Measurements from ENCODE around the gene ZBTB4.
"Not testable (repeated sequence)": the region's sequence is repeated elsewhere in the genome, so short reads cannot be mapped to it uniquely, and the experiment has no call there.

The ZBTB4 gene

GRCh38 chr17:7495906-7496434, 16.5 kb upstream of the ZBTB4 start:
- no peak for DNase-seq

- DNase-seq, result no peak
Measured at GRCh38 chr17:7493941-7494340, 14.5 kb upstream of the ZBTB4 start.

GRCh38 chr17:7491583-7491982, 12.2 kb upstream of the ZBTB4 start:
- DNase-seq, result no peak

GRCh38 chr17:7490144-7490543, 10.7 kb upstream of the ZBTB4 start:
- DNase-seq, result no peak

- DNase-seq, result no peak
Measured at GRCh38 chr17:7486181-7486580, 6.8 kb upstream of the ZBTB4 start.

GRCh38 chr17:7484919-7485377, 5.5 kb upstream of the ZBTB4 start:
- DNase-seq, result no peak

GRCh38 chr17:7484067-7484918, 4.9 kb upstream of the ZBTB4 start, which contains the start of gene POLR2A:
TSS of gene POLR2A (plus strand) at chr17:7484366.
- peak; percentile 98 for DNase-seq

GRCh38 chr17:7483255-7484066, 4.0 kb upstream of the ZBTB4 start:
- DNase-seq, result peak; percentile 96

GRCh38 chr17:7482742-7483088, 3.3 kb upstream of the ZBTB4 start:
- not testable (repeated sequence) for DNase-seq

- DNase-seq, result not testable (repeated sequence)
Measured at GRCh38 chr17:7481842-7482741, 2.7 kb upstream of the ZBTB4 start.

GRCh38 chr17:7481275-7481674, 1.8 kb upstream of the ZBTB4 start, which contains the start of gene SLC35G6:
TSS of gene SLC35G6 (plus strand) at chr17:7481446. CDS start at chr17:7481517, 71 bp downstream.
- DNase-seq, result not testable (repeated sequence)

- no peak for DNase-seq
Measured at GRCh38 chr17:7480089-7480384, 606 bp upstream of the ZBTB4 start.

GRCh38 chr17:7478276-7479212, 887 bp downstream of the ZBTB4 start:
- DNase-seq, result peak; percentile 85

- no peak for DNase-seq
Measured at GRCh38 chr17:7477392-7478275, 1.8 kb downstream of the ZBTB4 start.

- DNase-seq, result no peak
Measured at GRCh38 chr17:7476951-7477350, 2.5 kb downstream of the ZBTB4 start.

GRCh38 chr17:7476494-7476893, 2.9 kb downstream of the ZBTB4 start:
- no peak for DNase-seq

GRCh38 chr17:7475764-7476422, 3.5 kb downstream of the ZBTB4 start:
- DNase-seq, result peak; percentile 32

- not testable (repeated sequence) for DNase-seq
Measured at GRCh38 chr17:7474767-7475166, 4.7 kb downstream of the ZBTB4 start.

- no peak for DNase-seq
Measured at GRCh38 chr17:7471729-7472128, 7.7 kb downstream of the ZBTB4 start.

GRCh38 chr17:7470457-7470973, 8.9 kb downstream of the ZBTB4 start:
- DNase-seq, result not testable (repeated sequence)
